Lower lobe of right lung (tissue), 2 donors: Measurements from ENCODE around the gene NIPAL3. TPM values are rescaled to one million over a fixed set of nuclear protein-coding genes. Genes with fewer than 3 reads are reported as not detected.
"Not testable (repeated sequence)": the region's sequence is repeated elsewhere in the genome, so short reads cannot be mapped to it uniquely, and the experiment has no call there.

Experiments
- ATAC-seq, 2 donors: fragments of 200-7000 bp; cut with Tn5 transposase; one replicate each; pipeline ENCODE4 v1.9.1; 2020 to 2022; ENCODE audit warnings: mild to moderate bottlenecking in 2 of 2, moderate library complexity in 2 of 2
- DNase-seq: peaks from one replicate; pipeline ENCODE4 v3.0.0-alpha.2; 2020
- H3K27ac ChIP-seq: fragments of 200-600 bp; one replicate; pipeline ENCODE4 v1.8.0; 2022
- H3K27me3 ChIP-seq: fragments of 200-600 bp; one replicate; pipeline ENCODE4 v1.8.0; 2022; ENCODE audit warnings: low read depth
- H3K36me3 ChIP-seq: fragments of 200-600 bp; one replicate; pipeline ENCODE4 v1.8.0; 2022; ENCODE audit warnings: mild to moderate bottlenecking
- H3K4me1 ChIP-seq: fragments of 200-600 bp; one replicate; pipeline ENCODE4 v1.8.0; 2022
- H3K4me3 ChIP-seq: fragments of 200-600 bp; one replicate; pipeline ENCODE4 v1.8.0; 2022; ENCODE audit warnings: mild to moderate bottlenecking
- H3K9me3 ChIP-seq: fragments of 200-600 bp; one replicate; pipeline ENCODE4 v1.8.0; 2022
- intact Hi-C: fragments of 100-400 bp; cut with DNase I; formaldehyde crosslinking; loops from one replicate; pipeline ENCODE4 v1.11.0; 2022
- total RNA-seq: library from RNA; stranded (reverse); fragmentation: NEBNext Ultra II Directional; extraction: Animal tissue kit (Norgen Biotek cat#: 25700); gene quantifications from one replicate; pipeline ENCODE4 v1.2.1, GENCODE V29; 2021
- TF ChIP-seq, protein P1 (sequence below): fragments of 200-600 bp; IDR thresholded peaks from one replicate; pipeline ENCODE4 v1.8.0; 2022; ENCODE audit warnings: antibody characterized with exemption, mild to moderate bottlenecking
- donor health status: DM: no; HTN: yes; CAD: no; lungs with severe emphysema.

Gene NIPAL3
- total RNA-seq, 1 donor from 2014 or later, result 38.0 TPM

DNA sequence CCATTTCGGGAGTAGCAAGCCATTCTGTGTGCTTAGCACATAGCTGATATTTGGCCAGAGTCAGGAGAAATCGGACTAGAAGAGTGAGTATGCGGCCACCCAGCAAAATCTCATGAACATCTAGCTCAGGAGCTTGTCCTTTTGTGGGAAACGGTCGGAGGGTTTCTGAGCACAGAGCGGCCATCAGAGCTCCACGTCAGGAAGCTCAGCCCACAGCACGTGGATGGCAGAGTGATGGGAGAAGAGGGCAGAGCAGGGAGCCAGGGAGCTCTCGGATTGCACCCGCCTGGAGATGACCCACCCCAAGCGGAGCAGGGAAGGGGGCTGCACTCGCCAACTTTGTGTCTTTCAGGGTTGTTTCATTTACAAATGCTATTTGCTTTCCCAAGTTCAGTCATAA is 100.9 kb downstream of the NIPAL3 start:
- H3K27me3 ChIP-seq, result no peaks in the 10 kb centered on the region
- no peak for ATAC-seq
- no peak overlapping the region for H3K27ac ChIP-seq
- intact Hi-C loops, result no loop called here
- TF ChIP-seq, protein P1, sequence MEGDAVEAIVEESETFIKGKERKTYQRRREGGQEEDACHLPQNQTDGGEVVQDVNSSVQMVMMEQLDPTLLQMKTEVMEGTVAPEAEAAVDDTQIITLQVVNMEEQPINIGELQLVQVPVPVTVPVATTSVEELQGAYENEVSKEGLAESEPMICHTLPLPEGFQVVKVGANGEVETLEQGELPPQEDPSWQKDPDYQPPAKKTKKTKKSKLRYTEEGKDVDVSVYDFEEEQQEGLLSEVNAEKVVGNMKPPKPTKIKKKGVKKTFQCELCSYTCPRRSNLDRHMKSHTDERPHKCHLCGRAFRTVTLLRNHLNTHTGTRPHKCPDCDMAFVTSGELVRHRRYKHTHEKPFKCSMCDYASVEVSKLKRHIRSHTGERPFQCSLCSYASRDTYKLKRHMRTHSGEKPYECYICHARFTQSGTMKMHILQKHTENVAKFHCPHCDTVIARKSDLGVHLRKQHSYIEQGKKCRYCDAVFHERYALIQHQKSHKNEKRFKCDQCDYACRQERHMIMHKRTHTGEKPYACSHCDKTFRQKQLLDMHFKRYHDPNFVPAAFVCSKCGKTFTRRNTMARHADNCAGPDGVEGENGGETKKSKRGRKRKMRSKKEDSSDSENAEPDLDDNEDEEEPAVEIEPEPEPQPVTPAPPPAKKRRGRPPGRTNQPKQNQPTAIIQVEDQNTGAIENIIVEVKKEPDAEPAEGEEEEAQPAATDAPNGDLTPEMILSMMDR, result no peak
- peaks cover 12% of the 10 kb centered on the region for H3K36me3 ChIP-seq
- no peaks in the 10 kb centered on the region for H3K4me1 ChIP-seq
- no peak for DNase-seq
- H3K4me3 ChIP-seq, result no peak overlapping the region
- no peaks in the 10 kb centered on the region for H3K9me3 ChIP-seq

DNA sequence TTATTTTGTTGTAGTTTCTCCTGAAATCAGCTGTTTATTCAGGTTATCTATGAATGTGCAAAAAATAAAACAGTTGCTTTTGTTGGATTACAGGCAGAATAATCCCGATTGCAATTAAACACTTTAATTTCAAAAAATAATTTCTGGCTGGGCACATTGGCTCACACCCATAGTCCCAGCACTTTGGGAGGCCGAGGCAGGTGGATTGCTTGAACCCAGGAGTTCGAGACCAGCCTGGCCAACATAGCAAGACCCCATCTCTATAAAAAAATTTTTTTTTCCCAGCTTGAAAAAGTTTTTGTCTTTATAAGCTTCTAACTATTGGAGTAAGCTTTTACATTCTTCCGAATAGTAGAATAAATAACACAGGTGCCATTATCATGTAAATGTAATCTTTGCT is 102.3 kb downstream of the NIPAL3 start:
- no peaks in the 10 kb centered on the region for H3K27me3 ChIP-seq
- H3K9me3 ChIP-seq, result no peaks in the 10 kb centered on the region
- intact Hi-C loops, result no loop called here
- no peaks in the 10 kb centered on the region for H3K4me1 ChIP-seq
- H3K36me3 ChIP-seq, result peaks cover 12% of the 10 kb centered on the region
- TF ChIP-seq, protein P1, result no peak
- H3K4me3 ChIP-seq, result no peak overlapping the region
- H3K27ac ChIP-seq, result no peak overlapping the region
- DNase-seq (no peak), ATAC-seq (no peak)

DNA sequence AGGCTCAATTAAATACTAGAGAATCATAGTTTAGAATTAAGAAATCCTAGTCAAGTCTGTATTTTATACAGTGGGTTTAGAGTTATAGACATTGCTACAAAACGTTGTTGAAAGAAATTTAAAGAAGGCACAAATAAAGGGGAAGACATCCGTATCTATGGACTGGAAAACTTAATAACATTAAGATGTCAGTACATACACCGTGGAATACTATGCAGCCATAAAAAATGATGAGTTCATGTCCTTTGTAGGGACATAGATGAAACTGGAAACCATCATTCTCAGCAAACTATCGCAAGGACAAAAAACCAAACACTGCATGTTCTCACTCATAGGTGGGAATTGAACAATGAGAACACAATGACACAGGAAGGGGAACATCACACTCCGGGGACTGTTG is 104.7 kb downstream of the NIPAL3 start:
- intact Hi-C loops, H3K4me3 ChIP-seq, ATAC-seq, H3K36me3 ChIP-seq, H3K27me3 ChIP-seq, DNase-seq, H3K4me1 ChIP-seq, H3K9me3 ChIP-seq, H3K27ac ChIP-seq: not testable (repeated sequence)

Other genes with a start within 250 kb of the NIPAL3 start
- gene IFNLR1, start 228.5 kb upstream of the NIPAL3 start, total RNA-seq, result 11.7 TPM
- 0.80 TPM for gene GRHL3, start 96.4 kb upstream of the NIPAL3 start, total RNA-seq
- 13.1 TPM for gene STPG1, start 2.0 kb upstream of the NIPAL3 start, total RNA-seq
- gene RCAN3, start 87.0 kb downstream of the NIPAL3 start, total RNA-seq, result 16.7 TPM
- gene NCMAP, start 140.3 kb downstream of the NIPAL3 start, total RNA-seq, result 9.2 TPM
- 115 TPM for gene SRRM1, start 227.5 kb downstream of the NIPAL3 start, total RNA-seq